ENCODE data around the gene ZNF358.

GRCh38 chr19:7497292-7497691, 18.6 kb upstream of the ZNF358 start:
- peak; percentile 48 for TF ChIP-seq CTCF (IDR thresholded peaks at IDR 0.05; ENCODE audit: borderline replicate concordance, extremely low read depth, low read length, poor library complexity, severe bottlenecking)
- no peak for TF ChIP-seq EZH2 (IDR thresholded peaks at IDR 0.05; ENCODE audit: borderline replicate concordance, low read depth, low read length, severe bottlenecking)
